Epithelial cell of proximal tubule (primary cell): ENCODE measurements around the gene TMEM233. TPM values are rescaled to one million over a fixed set of nuclear protein-coding genes. Genes with fewer than 3 reads are reported as not detected.

ENCODE experiments used
- DNase-seq: peaks from one replicate; pipeline ENCODE4 v3.0.0-alpha.2; 2011; ENCODE audit warnings: low read depth
- H3K4me3 ChIP-seq: 2 replicates; pipeline ENCODE4 v1.5.1; 2011; ENCODE audit warnings: low read depth, mild to moderate bottlenecking, low read length
- total RNA-seq: library from RNA; depleted of rRNA; stranded (reverse); fragments of >200 nt; gene quantifications from 2 replicates; pipeline ENCODE4 v1.2.3, GENCODE V29; 2015
- TF ChIP-seq, protein P1 (sequence below): conservative IDR thresholded peaks from 2 replicates; pipeline ENCODE4 v1.5.1; 2012; ENCODE audit warnings: low read depth, mild to moderate bottlenecking, low read length

Gene TMEM233
- total RNA-seq, 1 donor from 2014 or later: 0.17 TPM

DNA sequence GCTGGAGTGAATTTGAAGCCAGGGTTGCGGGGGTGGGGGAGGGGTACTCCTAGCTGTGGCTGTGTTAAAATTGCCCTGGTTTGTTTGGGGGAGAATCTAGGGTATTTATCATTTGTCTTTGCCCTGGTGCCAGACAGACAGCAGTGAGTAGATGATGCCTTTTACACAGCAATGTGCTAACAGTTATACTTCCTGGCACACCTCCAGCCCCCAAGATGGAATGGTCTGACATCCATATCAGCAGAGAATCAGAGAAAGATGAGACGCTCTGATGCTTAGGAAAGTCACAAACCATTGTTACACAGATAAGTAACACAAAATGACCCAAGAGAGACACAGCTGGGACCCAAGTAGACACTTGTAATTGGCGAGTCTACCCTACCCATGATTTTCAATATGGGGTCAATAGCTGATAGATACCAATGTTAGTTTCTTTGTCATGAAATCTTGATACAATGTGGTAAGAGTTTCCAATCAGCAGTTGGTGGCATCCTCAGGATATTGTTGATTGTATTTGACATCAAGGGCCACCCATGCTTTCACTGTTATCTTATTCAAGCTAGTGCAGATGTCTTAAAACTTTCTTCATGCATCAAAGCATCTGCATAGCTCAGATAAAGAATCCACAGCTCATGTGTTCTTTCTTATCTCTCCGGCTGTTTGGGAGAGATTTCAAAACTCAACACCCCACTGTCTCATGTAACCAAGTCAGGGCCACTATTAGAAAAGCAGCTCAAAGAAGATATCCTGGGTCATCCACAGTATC, 71.8 kb downstream of the TMEM233 start:
- TF ChIP-seq, protein P1, sequence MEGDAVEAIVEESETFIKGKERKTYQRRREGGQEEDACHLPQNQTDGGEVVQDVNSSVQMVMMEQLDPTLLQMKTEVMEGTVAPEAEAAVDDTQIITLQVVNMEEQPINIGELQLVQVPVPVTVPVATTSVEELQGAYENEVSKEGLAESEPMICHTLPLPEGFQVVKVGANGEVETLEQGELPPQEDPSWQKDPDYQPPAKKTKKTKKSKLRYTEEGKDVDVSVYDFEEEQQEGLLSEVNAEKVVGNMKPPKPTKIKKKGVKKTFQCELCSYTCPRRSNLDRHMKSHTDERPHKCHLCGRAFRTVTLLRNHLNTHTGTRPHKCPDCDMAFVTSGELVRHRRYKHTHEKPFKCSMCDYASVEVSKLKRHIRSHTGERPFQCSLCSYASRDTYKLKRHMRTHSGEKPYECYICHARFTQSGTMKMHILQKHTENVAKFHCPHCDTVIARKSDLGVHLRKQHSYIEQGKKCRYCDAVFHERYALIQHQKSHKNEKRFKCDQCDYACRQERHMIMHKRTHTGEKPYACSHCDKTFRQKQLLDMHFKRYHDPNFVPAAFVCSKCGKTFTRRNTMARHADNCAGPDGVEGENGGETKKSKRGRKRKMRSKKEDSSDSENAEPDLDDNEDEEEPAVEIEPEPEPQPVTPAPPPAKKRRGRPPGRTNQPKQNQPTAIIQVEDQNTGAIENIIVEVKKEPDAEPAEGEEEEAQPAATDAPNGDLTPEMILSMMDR: no peak
- no peak overlapping the region for H3K4me3 ChIP-seq
- no peak for DNase-seq

DNA sequence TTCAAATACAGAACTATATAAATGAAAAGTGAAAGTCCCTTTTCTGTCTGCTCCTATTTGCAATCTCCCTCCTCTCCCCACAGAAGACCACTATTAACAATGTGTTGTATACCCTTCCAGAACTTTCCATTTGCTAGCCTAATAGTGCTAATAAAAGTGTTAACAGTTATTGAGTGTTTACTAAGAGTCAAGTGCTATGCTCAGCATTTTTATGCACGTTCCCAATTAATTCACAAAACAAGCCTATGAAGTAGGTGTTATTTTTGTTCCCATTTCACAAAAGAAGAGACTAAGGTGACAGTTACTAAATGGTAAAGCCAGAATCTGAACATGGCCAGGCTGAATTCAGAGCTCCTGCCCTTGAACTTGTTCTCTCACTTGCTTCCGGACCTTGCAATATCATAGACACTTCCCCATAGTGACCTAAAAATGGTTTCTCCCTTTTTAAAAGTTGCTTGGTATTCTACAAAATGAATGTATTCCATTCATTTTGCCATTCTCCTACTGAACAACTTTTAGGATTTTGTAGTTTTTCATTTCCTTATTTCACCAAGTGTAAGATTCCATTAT, 72.7 kb downstream of the TMEM233 start:
- no peak for DNase-seq
- TF ChIP-seq, protein P1: no peak
- no peak overlapping the region for H3K4me3 ChIP-seq

DNA sequence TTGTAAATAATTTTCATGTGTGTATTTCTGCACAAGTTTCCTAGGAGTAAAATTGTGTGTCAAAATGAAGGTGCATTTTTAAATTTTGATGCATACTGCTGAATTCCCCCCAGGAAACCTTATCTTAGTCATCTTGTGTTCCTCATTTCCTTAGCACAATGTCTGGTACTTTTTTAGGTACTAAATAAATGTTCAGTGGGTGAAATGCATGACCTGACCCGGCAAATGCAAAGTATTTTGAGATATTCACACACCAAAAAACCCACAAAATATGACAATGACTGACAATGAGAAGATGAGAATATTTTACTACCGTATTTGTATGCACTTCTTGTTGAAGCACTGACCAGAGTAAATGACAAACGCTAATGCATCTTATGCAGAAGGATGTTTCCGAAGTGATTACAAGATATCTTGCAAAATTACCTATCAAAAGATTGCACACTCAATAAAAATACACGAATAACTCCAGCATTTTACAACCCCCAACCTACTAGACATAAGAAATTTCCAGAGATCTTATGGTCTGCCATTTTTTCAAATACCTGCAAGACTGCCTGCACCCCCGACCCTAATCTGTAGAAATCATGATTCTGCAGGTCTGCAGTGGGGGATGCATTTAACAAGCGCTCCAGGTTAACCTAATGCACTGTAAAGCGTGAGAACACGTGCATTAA, 73.5 kb downstream of the TMEM233 start:
- DNase-seq: no peak
- TF ChIP-seq, protein P1: no peak
- H3K4me3 ChIP-seq: peak overlapping the region; percentile 97

DNA sequence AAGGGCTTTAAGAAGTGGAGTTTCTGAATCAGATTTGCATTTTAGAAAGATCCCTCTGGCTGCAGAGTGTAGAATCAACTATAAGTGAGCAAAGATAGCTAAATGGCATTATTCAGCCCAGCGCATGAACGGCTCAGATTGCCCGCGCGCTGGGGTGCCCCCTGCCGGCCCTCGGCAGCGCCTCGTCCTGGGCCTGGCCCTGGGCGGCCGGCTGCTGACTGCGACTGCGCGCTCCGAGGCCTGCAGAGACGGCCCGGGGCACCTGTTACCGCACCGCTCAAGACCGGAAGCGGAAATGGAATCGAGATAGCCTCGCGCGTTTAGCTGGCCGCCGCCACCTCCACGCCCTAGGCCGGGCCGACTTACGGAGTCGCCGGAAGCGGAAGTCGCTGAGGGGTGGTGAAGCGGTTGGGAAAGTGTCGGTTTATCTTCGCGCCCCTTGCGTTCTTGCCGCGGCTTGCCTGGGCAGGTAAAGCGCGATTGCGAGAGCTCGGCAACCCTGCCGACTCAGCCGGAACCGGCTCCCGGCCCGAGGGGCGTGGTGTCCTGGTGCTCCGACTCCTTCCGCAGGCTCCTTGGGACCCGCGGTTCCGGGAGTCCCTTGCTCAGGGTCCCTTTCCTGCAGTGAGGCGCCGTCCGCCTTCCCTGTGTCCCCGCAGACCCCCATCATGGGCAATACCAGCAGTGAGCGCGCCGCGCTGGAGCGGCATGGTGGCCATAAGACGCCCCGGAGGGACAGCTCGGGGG, 74.2 kb downstream of the TMEM233 start, which contains the start of gene PRKAB1:
TSS of gene PRKAB1 (plus strand) at position 557 of the 747 bp plus-strand sequence. CDS start at position 669, 112 bp downstream.
- DNase-seq: peak; percentile 78
- peak within 1 kb of the TSS; percentile 97 for H3K4me3 ChIP-seq
- TF ChIP-seq, protein P1: peak; percentile 89

DNA sequence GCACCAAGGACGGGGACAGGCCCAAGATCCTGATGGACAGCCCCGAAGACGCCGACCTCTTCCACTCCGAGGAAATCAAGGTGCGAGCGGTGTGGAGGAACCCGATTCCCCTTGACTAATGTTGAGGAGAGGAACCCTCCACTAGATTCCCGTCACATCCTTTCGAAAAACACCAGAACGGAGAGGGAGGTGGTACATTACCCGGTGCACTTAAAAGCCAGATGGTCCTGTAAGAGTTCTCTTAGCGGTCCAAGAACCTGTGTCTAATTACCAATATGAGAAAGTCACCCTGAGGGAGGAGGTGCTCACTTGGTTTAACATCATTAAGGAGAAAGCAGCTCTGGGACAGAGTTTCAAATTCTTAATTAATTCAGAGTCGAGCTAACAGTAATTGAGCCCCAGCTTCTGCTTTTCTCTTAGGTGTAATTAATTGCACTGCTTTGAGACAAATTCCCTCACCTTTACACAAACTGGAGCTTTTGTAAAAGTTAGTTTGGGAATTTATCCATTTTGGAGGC, 74.8 kb downstream of the TMEM233 start:
- TF ChIP-seq, protein P1: no peak
- DNase-seq: no peak
- peak overlapping the region; percentile 97 for H3K4me3 ChIP-seq

DNA sequence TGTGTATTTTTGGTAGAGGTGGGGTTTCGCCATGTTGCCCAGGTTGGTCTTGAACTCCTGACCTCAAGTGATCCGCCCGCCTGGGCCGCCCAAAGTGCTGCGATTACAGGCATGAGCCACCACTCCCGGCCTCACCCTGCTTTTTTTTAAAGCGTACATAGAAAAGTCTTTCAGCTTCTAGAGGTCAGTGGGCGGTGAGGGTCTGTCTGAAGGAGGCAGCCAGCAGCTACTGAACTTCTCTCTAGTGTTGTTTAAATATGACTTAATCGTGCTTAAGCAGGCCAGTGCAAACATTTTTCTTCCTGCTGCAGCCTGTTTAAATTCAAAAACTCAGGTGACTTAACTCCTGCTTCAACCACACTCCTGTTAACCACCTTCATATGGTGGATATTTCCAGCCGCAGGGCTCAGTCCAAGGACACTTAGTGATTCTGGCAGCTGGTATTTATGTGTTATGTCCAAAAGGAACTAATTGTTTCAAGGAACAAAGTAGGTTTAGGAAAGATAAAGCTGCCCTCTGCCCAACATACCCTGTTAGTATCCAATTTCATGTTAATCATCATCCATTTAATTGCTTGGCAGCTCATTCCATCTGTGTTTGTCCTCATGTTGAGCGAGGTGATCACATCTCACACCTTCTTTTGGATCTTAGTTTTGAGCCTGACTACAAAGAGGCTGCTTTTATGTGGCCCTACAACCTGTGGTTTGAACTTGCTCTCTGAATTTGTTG, 76.3 kb downstream of the TMEM233 start:
- TF ChIP-seq, protein P1: no peak
- peak; percentile 79 for DNase-seq
- peak overlapping the region; percentile 97 for H3K4me3 ChIP-seq
